H1 (cell line): ENCODE results near the gene ST6GALNAC5.

Source experiments
- EP300 ChIP-seq, 2 experiments: IDR thresholded peaks; 1 replicate in 1 of 2; 2 replicates in 1 of 2; pipeline ENCODE4 v1.6.1; 2011 to 2012; ENCODE audit warnings: low read depth in 2 of 2, low read length in 2 of 2, mild to moderate bottlenecking in 2 of 2, borderline replicate concordance in 1 of 2, inconsistent platforms in 1 of 2, moderate library complexity in 1 of 2
- FOSL1 ChIP-seq: IDR thresholded peaks from 2 replicates; pipeline ENCODE4 v1.6.1; 2011; ENCODE audit warnings: mild to moderate bottlenecking, low read depth, low read length, moderate library complexity; ENCODE audit not compliant: insufficient read depth
- GTF2F1 ChIP-seq: IDR thresholded peaks from 2 replicates; pipeline ENCODE4 v1.6.1; 2012; ENCODE audit warnings: low read depth, low read length, improper control_type of control experiment, borderline replicate concordance
- HDAC2 ChIP-seq, 2 experiments: fragments of 300-600 bp in 1 of 2; sonication (generic) in 1 of 2; IDR thresholded peaks; 2 replicates each; pipeline ENCODE4 v1.6.1; 2011 to 2012; ENCODE audit warnings: low read depth in 2 of 2, low read length in 2 of 2, mild to moderate bottlenecking in 2 of 2, moderate library complexity in 2 of 2, borderline replicate concordance in 1 of 2, inconsistent platforms in 1 of 2
- RXRA ChIP-seq: IDR thresholded peaks from 2 replicates; pipeline ENCODE4 v1.6.1; 2011; ENCODE audit warnings: low read depth, mild to moderate bottlenecking, low read length, moderate library complexity; ENCODE audit not compliant: insufficient read depth
- SP2 ChIP-seq: IDR thresholded peaks from 2 replicates; pipeline ENCODE4 v1.6.1; 2012; ENCODE audit warnings: mild to moderate bottlenecking, low read length, inconsistent platforms
- TAF1 ChIP-seq: IDR thresholded peaks from 2 replicates; pipeline ENCODE4 v1.6.1; 2011; ENCODE audit warnings: mild to moderate bottlenecking, low read depth, low read length
- TF ChIP-seq, protein P1 (sequence below), 3 experiments: IDR thresholded peaks; 1 replicate in 2 of 3; 2 replicates in 1 of 3; pipeline versions ENCODE4 v1.5.1 to v1.6.1; 2011; ENCODE audit warnings: low read length in 3 of 3, mild to moderate bottlenecking in 3 of 3, inconsistent platforms in 2 of 3, low read depth in 1 of 3, moderate library complexity in 1 of 3; ENCODE audit not compliant: insufficient read depth in 1 of 3; ENCODE audit errors: control extremely low read depth in 1 of 3
- TF ChIP-seq, protein P2 (sequence below): IDR thresholded peaks from 2 replicates; pipeline ENCODE4 v1.6.1; 2012; ENCODE audit warnings: low read length, inconsistent platforms
- TF ChIP-seq, protein P3 (sequence below): IDR thresholded peaks from 2 replicates; pipeline ENCODE4 v1.6.1; 2011; ENCODE audit warnings: low read length, improper control_type of control experiment

DNA sequence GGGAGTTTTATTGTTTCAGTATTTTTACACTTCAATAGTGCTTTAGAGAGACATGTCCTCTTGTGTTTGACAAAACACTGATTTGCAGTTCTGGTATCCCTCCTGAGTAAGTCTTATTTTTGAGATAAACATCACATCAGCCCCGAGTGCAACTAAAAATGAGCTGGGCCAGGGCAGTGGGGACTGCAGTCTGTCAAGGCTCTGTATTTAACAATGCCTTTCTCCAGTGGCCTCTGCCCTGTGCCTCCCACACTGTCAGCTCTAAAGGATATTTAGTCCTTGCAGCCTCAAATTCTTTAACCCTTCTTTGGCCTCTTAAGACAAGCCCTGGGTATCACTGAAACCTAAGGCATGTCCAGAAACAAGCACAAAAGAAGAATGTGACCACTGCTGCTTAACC is 160.6 kb downstream of the ST6GALNAC5 start:
- TF ChIP-seq, protein P1, sequence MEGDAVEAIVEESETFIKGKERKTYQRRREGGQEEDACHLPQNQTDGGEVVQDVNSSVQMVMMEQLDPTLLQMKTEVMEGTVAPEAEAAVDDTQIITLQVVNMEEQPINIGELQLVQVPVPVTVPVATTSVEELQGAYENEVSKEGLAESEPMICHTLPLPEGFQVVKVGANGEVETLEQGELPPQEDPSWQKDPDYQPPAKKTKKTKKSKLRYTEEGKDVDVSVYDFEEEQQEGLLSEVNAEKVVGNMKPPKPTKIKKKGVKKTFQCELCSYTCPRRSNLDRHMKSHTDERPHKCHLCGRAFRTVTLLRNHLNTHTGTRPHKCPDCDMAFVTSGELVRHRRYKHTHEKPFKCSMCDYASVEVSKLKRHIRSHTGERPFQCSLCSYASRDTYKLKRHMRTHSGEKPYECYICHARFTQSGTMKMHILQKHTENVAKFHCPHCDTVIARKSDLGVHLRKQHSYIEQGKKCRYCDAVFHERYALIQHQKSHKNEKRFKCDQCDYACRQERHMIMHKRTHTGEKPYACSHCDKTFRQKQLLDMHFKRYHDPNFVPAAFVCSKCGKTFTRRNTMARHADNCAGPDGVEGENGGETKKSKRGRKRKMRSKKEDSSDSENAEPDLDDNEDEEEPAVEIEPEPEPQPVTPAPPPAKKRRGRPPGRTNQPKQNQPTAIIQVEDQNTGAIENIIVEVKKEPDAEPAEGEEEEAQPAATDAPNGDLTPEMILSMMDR (IDR thresholded peaks at IDR 0.05; ENCODE audit: control extremely low read depth in 1 of 3, insufficient read depth in 1 of 3, low read depth in 1 of 3, low read length in 3 of 3): no peak
- no peak for TF ChIP-seq RXRA
- TF ChIP-seq TAF1: no peak
- TF ChIP-seq GTF2F1: no peak
- TF ChIP-seq, protein P2, sequence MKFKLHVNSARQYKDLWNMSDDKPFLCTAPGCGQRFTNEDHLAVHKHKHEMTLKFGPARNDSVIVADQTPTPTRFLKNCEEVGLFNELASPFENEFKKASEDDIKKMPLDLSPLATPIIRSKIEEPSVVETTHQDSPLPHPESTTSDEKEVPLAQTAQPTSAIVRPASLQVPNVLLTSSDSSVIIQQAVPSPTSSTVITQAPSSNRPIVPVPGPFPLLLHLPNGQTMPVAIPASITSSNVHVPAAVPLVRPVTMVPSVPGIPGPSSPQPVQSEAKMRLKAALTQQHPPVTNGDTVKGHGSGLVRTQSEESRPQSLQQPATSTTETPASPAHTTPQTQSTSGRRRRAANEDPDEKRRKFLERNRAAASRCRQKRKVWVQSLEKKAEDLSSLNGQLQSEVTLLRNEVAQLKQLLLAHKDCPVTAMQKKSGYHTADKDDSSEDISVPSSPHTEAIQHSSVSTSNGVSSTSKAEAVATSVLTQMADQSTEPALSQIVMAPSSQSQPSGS: no peak
- TF ChIP-seq SP2: no peak
- TF ChIP-seq, protein P3, sequence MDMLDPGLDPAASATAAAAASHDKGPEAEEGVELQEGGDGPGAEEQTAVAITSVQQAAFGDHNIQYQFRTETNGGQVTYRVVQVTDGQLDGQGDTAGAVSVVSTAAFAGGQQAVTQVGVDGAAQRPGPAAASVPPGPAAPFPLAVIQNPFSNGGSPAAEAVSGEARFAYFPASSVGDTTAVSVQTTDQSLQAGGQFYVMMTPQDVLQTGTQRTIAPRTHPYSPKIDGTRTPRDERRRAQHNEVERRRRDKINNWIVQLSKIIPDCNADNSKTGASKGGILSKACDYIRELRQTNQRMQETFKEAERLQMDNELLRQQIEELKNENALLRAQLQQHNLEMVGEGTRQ: no peak
- TF ChIP-seq HDAC2 (IDR thresholded peaks at IDR 0.05; ENCODE audit: borderline replicate concordance in 1 of 2, low read depth in 2 of 2, low read length in 2 of 2): no peak
- no peak for TF ChIP-seq EP300 (IDR thresholded peaks at IDR 0.05; ENCODE audit: borderline replicate concordance in 1 of 2, low read depth in 2 of 2, low read length in 2 of 2)
- TF ChIP-seq FOSL1: no peak
